GM12875 (cell line): ENCODE measurements around the gene USP20.

Source experiments
- H3K4me3 ChIP-seq: one replicate; pipeline ENCODE4 v1.5.1; 2011; ENCODE audit warnings: low read depth, low read length, control low read depth
- CTCF ChIP-seq: IDR thresholded peaks from 2 replicates; pipeline ENCODE4 v1.5.1; 2011; ENCODE audit warnings: low read depth, mild to moderate bottlenecking, control low read depth, inconsistent platforms, low read length, moderate library complexity, borderline replicate concordance; ENCODE audit not compliant: insufficient read depth

The USP20 gene

DNA sequence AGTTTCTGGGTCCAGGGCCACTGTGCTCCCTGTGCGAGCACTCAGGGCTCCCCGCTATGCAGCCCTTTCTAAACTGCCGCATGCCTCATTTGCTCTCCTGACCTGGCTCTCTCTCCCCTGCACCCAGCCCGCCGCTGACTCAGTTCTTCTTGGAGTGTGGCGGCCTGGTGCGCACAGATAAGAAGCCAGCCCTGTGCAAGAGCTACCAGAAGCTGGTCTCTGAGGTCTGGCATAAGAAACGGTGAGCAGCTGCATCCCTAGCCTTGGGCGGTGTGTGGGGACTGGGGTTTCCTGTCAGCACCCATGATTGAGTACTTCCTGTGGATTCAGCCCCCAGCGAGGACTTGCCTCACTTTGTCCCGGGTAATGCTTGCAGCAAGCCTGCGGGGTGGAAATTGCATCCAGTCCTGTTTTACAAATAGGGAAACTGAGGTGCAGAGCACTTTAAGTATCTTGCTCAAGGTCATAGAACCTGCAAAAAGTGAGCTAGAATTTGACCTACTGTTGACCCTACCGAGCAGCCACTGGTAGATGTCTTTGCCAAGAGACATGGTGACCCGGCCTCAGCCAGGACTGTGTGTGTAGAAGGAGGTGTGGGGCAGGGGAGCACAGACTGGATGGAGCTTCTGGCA is 27.9 kb downstream of the USP20 start:
- TF ChIP-seq CTCF, result no peak
- no peak overlapping the region for H3K4me3 ChIP-seq

DNA sequence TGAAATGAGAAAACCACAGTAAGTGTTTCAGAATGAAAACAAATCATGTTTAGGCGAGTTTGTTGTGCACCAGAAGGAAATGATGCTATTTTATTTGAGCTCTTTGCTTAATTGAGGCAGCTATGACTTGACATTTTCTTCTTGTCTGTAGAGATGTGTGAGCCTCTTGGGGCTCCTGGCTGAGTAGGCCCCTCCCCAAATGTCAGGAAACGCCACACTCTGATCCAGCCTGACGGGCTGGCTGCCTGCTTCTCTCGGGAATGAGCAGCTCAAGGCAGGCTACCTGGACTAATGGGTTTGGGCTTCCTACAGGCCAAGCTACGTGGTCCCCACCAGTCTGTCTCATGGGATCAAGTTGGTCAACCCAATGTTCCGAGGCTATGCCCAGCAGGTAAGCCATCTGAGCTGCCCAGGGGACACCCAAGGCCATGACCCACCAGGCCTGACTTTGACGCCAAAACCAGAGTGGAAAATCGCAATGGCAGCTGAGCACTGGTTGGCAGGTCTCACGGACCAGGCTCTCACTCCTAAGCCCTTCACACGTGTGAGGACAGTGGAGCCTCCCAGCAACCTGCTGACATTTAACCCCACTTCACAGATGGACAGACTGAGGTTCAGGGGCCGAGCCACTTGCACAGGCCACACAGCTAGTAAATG is 29.9 kb downstream of the USP20 start:
- TF ChIP-seq CTCF, result no peak
- no peak overlapping the region for H3K4me3 ChIP-seq

GRCh38 chr9:129865668-129866320 is 30.5 kb downstream of the USP20 start:
- H3K4me3 ChIP-seq, result no peak overlapping the region
- TF ChIP-seq CTCF, result no peak

- TF ChIP-seq CTCF, result no peak
- H3K4me3 ChIP-seq, result no peak overlapping the region
Observed at GRCh38 chr9:129866394-129867135, 31.3 kb downstream of the USP20 start.

GRCh38 chr9:129867136-129868022 is 32.1 kb downstream of the USP20 start:
- no peak overlapping the region for H3K4me3 ChIP-seq
- 0 out of 2 replicates have a peak, but pooled peaks have one; percentile 10 for TF ChIP-seq CTCF

DNA sequence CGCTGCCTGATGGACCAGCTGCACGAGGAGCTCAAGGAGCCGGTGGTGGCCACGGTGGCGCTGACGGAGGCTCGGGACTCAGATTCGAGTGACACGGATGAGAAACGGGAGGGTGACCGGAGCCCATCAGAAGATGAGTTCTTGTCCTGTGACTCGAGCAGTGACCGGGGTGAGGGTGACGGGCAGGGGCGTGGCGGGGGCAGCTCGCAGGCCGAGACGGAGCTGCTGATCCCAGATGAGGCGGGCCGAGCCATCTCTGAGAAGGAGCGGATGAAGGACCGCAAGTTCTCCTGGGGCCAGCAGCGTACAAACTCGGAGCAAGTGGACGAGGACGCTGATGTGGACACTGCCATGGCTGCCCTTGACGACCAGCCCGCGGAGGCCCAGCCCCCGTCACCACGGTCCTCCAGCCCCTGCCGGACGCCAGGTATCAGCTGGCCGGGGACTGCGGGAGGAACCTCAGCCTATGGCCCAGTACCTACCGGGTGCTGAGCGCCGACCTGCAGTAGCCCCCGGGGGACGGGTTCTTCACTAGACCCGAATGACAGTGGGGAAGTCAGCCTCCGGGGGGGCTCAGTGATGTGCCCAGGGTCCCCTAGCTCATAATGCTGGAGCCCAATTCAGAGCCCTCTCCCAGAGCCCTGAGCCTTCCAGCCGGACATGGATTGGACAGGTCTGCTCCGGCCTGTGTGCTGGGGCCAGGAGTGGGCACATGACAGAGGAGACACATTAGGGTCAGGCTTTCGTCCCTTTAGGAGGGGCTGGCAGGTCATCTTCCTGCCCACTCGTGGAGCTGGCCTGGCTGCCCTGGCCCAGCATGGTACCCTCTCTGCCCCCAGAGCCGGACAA is 33.0 kb downstream of the USP20 start:
- no peak for TF ChIP-seq CTCF
- no peak overlapping the region for H3K4me3 ChIP-seq
